GM19035 (cell line): Measurements from ENCODE around the gene LBHD2.
A peak's percentile ranks its signal among the peaks of the same experiment; 100 is the strongest.

Experiments
- ATAC-seq: cut with Tn5 transposase; IDR thresholded peaks from one replicate; pipeline ENCODE4 v1.9.1; 2021; ENCODE audit not compliant: unreplicated experiment

LBHD2 gene

DNA sequence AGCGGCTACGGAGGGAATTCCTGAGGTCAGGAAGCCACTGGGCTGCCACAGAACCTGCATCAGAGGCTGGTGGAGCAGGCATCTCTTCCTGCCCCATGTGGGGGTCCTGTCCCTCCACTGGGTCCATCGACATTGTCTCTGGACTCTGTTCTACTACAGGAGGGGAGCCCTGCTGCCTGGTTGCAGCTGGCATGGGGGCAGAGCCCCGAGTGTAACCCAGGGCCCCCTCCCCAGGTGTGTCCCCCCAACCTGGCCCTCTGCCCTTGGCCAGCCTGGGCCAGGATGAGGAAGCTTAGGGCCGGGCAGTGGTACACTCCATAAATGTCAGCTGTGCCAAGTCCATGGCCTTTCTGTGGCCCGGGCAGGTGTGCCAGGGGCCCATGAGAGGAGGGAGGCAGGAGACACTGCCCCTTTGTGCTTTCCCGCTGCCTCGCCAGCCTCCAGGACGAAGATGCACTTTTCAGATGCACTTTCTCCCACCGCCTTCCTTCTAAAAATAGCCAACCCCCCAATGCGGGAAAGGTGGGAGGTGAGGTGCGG, 6.5 kb downstream of the LBHD2 start:
- ATAC-seq, result no peak

- ATAC-seq, result peak; percentile 65
Measured at GRCh38 chr14:103091041-103091882, 7.3 kb downstream of the LBHD2 start.

DNA sequence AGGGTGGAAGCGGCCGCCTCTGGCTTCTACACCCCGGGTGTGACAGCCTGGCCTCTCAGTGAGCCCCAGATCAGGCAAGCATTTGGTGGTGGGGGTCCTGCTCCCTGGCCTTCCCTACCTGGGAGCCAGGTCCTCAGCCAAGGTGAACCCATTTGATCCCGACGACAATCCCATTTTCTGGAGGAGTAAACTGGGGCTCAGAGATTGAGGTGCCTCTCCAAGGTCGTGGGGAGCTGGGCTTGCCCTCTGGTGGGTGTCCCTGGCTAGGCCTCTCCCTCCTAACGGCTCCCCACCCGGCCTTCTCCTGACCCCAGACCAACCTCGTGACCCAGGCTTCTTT, 7.8 kb downstream of the LBHD2 start:
- ATAC-seq, result no peak

- ATAC-seq, result no peak
Measured at GRCh38 chr14:103093856-103094405, 9.9 kb downstream of the LBHD2 start.

DNA sequence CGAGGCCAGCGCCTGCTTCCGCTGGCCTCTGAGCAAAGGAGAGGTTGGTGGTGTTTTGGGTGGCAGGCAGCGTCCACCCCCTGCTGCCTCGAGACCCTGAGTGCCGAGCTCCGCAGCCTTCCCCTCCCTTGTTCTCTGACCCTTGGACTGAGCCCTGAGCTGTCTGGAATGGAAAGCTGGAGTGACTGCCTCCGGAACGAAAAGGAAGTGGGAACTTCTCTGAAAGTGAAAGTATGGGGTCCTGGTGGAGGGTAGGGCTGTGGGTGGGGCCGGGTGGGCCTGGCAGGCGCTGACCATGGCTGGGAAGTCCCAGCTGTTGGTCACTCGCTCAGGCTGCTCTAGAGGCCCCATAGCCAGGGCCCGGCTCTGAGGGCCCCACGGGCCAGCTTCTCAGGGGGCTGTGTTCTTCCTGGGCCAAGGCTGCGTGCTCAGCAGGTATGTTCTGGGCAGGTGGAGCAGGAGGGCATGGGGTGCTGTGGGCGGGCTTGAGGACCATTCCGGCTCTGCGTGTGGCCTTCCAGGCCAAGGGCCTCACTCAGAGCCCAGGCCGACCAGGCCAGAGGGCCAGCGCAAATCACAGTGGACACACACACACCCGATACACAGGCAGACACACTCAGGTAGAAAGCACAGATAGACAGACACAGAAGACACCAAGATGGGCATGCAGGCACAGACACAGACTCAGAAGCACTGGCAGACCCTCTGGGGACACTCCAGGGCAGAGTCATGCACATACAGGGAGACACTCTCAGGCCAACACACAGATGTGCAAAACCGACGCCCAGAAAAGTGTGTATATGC, 10.6 kb downstream of the LBHD2 start, which contains the start of gene EXOC3L4:
Gene EXOC3L4, plus strand, starts transcription at position 320 of the 804 bp plus-strand sequence. CDS start 5,495 bp downstream, outside the sequence.
- ATAC-seq, result no peak

- no peak for ATAC-seq
Measured at GRCh38 chr14:103095210-103095778, 11.3 kb downstream of the LBHD2 start.

- ATAC-seq, result no peak
Measured at GRCh38 chr14:103096387-103096786, 12.4 kb downstream of the LBHD2 start.

DNA sequence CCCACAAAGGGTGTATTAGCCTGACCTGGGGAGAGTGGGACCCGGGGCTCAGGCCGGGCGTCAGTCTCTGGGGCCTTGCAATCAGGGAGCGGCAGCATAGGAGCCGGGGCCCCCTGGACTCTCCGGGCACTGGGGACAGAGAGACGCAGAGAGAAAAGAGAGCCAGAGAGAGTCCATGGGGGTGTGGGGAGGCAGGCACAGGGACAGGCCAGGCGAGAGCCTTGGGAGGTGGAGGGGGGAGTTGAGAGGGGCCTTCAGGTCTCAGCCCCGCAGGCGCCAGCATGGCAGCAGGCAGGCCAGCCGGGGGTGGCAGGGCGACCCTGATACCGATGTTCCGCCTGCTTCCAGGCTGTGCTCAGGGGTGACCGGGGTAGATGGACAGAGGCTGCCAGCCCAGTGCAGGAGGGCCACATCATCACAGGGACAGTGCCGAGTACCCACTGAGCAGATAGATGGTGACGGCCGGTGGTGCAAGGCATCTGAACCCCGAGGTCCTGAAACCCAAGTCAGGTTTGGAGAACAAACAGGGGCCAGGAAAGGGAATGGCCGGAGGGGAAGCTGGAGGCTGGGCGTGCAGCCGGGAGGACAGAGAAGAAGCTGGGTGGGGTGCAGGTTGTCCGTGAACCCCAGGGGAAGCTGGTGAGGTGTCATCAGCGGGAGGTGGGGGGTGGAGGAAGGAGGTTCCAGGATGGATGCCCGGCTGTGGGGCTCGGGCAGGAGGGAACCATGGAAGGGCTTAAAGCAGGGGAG, 13.4 kb downstream of the LBHD2 start:
- ATAC-seq, result no peak

GRCh38 chr14:103097994-103098957, 14.3 kb downstream of the LBHD2 start:
- no peak for ATAC-seq

DNA sequence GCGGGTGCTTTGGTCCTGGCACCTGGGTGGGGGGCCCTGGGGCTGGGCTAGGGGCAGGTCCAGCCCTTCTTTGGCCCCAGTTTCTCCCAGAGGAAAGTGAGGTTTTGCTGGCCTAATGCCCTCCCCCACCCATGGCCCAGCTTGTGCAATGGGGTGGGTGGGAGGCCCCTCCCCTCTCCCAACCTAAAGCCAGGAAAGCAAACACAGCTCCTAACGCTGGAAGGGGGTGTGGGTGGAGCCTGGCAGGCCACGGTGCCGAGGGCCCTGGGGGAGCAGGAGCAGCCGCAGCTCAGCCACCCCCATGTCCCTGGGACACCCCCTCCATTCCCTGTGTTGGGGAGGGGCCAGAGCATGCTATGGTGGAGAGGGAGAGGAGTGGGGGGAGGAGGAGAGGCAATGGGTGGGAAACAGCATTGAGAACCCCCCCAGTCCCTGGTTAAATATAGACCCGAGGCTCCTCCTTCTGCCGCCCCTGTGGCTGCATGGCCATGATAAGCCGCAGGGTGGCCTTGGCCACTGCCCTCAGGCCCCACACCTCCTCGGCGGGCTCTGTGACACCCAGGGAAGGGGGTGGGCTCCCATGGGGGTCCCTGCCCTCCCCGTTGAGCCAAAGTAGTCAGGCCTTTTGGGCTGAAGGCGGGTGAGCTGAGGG, 15.2 kb downstream of the LBHD2 start:
- ATAC-seq, result no peak

DNA sequence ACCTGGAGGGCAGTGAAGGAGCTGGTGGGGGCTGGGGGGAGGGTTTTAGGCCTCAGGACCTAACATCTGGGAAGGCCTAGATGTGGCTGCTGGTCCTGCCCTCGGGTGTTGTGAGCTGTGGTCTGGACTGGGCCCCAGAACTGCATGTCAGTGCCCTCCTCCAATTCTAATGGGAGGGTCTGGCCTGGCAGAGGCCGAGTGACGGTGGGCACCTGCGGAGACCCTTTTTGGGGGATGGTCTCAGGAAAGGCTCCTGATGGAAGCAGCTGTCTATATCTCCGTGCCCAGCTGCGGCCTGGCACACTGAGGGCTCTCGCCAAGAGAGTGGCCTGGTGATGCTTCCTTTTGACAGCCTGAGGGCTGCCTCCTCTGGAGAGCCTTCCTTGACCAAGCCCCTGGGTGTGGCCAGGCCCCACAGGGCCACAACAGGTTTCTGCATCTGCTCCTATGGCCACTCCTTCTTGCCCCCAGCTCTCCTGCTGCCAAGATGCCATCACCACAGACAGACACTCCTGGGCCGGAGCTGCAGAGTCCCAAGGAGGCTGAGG, 15.8 kb downstream of the LBHD2 start:
- no peak for ATAC-seq

GRCh38 chr14:103100281-103101121, 16.5 kb downstream of the LBHD2 start:
- no peak for ATAC-seq

GRCh38 chr14:103101257-103101962, 17.4 kb downstream of the LBHD2 start:
- ATAC-seq, result no peak

GRCh38 chr14:103101963-103102688, 18.1 kb downstream of the LBHD2 start:
- no peak for ATAC-seq

GRCh38 chr14:103102689-103103260, 18.8 kb downstream of the LBHD2 start:
- no peak for ATAC-seq
